Colon (tissue), 2 donors: ENCODE results near the gene B9D1.

Source experiments
- FAIRE-seq: peaks from 2 replicates; lab custom pipeline; 2012; peaks lifted over from hg19 to GRCh38; lab: Jason Lieb, UNC
- donor health status: control.
- donor health status: control.

The B9D1 gene, protein sequence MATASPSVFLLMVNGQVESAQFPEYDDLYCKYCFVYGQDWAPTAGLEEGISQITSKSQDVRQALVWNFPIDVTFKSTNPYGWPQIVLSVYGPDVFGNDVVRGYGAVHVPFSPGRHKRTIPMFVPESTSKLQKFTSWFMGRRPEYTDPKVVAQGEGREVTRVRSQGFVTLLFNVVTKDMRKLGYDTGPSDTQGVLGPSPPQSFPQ

DNA sequence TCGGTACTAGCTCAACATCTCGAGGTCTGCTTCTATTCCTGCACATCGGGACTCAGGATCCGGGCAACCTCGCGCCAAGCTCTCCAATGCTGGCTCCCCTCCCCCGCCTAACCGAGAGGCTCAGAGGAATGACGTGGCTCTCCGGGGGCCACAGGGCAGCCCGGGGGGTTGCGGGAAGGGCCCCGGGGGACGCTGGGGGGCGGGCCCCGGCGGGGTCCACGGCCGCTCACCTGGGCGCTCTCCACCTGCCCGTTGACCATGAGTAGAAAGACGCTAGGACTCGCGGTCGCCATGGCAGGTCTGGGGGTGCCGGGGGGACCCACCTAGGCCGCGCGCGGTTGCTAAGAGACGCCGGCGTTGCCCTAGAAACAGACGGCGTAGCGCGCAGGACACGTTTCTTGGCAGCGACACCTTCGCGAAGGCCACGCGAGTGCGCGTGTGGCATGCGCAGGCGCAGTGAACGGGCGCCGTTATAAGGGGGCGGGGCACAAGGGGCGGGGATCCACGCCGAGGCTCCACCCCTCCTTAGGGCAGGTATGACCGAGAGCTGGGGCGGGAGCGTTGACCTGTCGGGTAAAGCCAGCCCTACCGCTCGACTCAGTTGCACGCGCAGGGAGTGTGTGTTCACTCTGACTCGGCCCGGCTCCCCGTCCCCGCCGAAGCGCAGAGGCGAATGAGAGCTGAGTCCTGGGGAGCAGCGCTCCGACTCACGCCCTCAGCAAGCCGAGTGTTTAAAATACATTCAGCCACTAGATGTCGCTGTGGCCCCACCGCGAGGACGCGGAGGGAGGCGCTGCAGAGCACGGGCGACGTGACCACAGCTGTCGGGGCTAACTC is at the start of gene B9D1:
Gene B9D1, minus strand, starts transcription at position 447 of the 837 bp plus-strand sequence. Its CDS starts 154 bp downstream, at position 293.
- no peak for FAIRE-seq

DNA sequence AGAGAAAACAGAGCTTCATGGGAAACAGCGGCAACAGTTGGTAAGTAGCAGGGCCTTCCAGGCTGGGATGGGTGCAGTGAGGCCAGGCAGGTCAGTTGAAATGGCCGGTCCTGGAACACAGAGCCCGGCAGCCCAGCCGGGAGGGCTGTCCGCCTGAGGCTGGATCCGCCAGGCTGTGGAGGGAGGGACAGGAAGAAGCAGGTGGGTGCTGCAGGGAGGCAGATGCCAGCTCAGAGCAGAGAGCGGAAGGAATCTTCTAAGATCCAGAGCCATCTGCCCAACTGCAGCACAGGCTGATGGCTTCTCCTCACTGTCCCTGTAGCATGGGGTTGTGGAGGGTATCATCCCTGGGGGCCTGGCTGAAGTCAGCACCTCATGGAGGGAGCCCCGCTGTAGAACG is 49.1 kb upstream of the B9D1 start:
- FAIRE-seq = no peak

DNA sequence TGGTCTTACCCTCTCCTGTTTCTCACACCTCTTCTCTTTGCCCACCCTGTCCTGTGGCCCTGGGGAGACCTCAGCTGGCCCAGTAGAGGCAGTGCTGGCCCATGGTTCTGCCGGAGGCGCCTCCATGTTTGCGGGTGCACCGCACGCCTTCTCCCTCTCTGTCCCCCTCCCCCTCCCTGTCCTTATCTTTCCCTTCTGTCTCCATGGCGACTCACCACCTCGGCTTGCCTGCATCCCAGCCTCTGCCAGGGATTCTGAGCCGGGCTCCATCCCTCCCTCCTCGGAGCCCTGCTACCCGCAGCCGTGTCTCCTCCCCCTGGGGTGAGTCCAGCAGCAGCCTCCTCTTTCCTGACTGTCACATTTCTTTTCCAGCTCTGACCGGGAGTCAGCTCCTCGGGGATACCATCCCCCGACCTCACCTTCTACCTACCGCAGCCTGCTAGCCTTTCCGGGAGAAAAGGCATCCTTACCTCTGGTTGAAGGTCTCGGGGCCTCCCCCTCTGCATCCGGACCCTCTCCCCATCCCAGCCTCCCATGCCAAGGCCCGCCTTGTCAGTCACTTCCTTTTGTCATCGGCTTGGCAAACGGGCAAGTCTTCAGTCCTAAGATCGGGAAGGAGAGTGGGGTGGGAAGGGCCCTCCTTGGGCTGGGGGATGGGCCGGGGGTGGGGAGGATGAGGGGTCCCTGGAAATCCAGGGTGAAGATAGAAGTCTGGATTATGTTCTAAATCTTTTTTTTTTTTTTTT is 48.5 kb upstream of the B9D1 start, which contains the start of gene RNF112:
Gene RNF112, plus strand, starts transcription at position 358 of the 746 bp plus-strand sequence. Its CDS starts 177 bp downstream, at position 535.
- FAIRE-seq = no peak

DNA sequence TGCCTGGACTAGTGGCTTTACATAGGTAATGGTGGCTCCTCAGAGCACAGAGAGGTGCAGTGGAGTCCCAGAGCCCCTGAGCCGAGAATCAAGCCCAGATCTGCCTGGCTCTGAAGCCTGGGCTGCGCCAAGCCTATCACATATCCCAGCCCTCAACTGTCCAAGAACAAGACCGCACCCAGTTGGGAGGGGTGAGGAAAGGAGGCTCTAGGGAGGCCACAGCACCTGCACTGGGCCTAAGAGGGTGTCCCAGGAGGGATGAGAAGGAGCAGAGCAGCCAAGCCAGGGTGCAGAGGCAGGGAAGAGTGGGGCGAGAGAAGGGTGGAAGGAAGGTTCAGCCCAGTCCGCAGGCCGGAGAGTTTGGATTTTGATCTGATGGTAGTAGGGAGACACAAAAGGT is 47.6 kb upstream of the B9D1 start:
- no peak for FAIRE-seq

DNA sequence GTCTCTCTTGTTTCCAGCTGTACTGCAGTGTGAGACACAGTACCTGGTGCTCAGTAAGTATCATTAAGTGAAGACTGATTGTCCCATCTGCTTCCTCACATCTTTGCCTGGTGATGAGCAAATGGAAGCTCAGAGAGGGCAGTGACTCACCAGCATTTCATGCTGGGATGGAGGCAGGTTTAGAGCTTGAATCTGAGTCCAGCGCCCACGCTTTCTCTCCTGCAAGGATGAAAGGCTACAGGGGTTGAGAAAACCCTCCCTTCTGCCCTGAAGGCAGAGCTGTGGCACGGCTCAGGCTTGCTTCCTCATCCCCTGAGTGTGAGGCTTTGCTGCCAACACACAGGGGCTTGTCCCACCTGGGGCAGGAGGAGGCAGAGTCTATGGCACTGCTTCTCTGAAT is 47.0 kb upstream of the B9D1 start:
- FAIRE-seq = no peak

DNA sequence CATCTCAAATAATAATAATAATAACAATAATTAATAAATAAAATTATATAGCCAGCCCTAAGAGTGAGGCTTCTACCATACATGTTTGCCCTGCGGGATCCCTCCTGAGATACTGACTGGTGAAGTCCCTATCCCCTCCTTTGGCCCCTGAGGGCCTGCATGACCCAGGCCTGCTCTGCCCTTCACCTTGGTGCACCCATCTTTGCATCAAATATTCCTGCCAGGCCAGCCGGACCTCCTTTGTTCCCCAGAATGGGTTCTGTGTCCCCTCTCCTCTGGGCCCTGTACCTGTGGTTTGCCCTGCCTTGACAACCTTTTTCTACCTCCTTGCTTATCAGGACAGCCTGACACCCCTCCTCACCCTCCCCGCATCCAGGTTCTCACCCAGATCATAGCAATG is 46.5 kb upstream of the B9D1 start:
- FAIRE-seq = no peak

DNA sequence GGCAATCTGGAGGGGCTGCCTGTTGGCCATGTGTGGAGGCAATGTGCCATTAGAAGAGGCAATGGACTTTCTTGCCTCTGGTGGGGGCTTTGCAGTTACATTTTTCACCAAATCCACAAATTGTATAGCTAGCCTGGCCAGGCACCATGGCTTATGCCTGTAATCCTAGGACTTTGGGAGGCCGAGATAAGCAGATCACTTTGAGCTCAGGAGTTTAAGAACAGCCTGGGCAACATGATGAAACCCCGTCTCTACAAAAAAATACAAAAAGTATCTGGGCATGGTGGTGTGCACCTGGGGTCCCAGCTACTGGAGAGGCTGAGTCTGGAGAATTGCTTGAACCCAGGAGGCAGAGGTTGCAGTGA is 45.8 kb upstream of the B9D1 start:
- FAIRE-seq = no peak

DNA sequence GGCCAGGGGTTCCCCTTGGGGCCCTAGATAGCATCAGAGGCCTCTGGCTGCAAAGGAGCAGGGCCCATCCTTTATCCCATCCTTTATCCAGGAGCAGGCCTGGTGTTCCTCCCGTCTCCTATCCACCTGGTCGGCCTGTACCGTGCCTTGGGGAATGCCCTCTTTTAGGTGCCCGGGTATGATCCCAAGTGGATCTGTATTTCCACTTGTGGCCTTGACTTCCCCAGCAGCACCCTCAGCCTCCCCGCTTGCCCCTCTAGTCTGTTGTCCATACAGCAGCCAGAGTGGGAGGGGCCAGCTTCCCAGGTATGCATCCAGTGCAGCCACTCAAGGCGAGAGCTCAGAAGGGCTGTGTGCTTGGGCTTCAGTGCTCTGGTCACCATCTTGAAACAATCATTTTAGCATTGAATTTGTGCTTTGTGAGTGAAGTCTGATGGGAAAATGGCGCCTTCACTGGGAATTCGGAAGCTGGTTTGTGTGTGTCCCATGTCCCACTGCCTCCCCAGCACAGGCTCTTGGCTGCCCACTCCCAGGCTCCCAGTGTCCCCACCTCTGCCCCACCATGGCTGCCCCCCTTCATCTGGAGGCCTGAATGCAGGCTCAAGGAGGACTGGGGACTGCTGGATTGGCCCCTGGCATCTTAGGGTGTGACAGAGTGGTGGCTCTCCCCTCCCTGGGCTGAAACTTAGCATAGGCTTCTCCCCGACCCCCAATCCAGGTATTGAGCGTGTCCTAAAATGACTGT is 45.2 kb upstream of the B9D1 start:
- no peak for FAIRE-seq

DNA sequence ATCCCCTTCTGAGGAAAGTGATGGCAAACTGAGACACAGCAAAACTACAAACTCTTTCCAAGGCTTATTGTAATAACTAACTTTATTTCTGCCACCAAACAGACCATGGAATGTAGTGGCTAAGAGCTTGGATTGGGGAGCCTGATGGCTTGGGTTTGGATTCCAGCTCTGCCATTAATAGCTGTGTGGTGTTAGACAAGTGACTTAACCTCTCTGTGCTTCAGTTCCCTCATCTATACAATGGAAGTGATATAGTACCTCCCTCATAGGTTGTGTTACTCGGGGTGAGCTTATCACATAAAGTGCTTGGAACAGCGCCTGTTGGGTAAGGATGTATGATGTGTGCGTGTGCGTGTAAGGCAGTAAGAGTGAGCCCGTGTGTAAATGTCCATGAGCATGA is 42.6 kb upstream of the B9D1 start:
- no peak for FAIRE-seq

DNA sequence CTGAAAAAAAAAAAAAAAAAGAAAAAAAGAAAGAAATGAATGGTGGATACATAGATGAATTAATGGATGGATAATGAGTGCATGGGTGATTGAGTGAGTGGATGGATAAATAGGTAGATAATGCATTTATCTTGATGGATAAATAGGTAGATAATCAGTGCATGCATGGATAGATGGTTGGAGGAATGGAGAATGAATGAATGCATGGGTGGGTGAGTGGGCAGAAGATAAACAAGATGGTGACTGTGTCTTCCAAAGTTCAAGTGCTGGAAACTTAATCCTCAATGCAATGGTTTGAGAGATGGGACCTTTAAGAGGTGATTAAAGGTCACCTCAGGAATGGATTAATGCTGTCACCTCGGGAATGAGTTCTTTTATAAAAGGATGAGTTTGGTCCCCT is 41.7 kb upstream of the B9D1 start:
- FAIRE-seq = no peak

DNA sequence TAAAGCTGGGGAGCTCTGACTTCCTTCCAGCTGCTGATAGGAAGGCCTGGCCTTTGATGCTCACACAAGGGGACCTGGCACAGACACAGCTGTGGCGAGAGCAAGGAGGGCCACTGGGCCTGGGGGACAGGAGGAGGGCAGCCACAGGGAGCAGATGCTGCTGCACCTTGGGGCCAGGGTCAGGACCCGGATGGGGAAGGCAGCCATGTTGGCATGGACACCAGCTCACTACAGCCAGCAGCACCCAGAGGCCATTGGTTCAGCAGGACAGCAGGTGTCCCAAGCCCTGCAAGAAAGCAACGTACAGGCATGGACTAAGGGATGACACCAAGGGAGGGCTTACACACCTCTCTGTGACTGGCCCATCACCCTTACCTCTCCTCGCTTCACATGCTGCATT is 40.5 kb upstream of the B9D1 start:
- no peak for FAIRE-seq

DNA sequence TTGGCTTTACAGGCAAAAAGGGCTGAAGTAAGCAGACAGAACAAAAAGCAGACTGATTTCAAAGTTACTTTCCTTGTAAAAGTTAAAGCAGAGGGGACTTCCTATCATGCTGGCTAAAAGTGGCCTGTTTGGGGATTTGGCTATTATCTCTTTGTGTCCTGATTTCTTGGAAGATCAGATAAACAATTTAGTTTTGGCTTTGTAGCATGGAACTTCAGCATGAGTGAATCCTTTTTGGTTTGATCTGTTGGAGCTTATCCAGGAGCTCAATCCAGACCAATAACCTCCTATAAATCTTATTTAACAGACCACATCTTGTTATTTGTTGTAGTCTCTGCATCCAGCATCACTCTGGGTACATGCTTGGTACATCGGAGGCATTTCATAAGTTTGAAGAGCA is 39.6 kb upstream of the B9D1 start:
- FAIRE-seq = no peak

DNA sequence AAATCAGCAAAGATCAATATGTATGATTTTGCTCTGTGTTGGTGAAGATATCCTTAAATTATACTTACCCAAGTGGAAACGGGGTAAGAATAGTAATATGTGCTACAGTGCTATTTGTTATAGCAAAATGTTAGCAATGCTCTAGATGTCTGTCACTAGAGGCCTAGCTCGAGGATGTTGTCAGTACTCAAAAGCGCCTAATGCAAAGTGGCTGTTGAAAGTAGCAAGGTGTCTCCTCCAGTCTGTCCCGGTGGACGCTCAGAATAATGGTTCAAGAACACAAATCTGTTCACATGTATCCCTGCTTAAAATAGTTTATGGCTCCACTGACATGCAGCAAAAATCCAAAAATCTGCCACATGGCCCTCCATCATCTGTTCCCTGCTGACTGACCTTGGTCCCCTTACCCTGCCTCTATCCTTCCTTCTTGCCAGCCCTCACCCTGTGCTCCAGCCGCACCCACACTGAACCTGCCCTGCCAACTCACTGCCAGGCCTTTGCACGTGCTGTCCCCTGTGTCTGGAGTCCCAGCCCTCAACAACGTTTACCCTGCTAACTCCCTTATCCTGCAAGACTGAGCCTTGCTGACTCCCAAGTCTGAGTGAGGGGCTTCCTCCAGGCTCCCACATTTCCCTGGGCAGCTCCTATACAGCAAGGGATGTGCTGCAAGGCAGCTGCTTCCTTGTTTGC is 38.9 kb upstream of the B9D1 start:
- FAIRE-seq = no peak

DNA sequence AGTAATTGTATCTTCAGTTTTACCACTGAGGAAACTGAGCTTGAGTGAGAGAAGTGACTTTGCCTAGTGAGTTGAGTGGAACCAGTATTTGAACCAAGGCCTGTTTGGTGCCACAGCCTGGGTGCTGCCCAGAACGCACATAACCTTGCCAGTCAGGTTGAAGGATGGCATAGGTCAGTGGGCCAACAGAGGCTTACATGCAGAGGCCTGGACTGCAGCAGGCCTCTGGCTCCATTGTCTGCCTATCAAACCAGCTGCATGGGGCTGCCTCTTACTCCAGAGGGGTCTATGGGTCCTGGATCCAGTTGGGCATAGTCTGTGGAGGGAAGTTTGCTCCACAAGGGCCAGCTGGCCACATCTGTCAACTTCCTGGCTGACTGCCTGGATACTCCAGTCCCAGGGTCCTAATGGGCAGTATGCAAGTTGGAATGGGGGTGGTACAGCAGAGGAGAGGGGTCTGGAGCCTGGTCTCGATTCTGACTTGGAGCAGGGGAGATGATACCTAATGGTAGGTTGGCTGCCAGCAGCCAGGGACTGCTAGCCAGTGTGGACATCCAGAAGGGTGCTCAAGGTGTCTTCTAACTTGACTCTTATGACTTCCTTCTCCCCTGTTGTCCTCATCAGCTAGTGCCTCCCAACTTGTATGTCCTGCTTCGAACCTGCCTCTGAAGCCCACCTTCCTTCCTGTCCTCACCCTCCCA is 37.4 kb upstream of the B9D1 start:
- no peak for FAIRE-seq

DNA sequence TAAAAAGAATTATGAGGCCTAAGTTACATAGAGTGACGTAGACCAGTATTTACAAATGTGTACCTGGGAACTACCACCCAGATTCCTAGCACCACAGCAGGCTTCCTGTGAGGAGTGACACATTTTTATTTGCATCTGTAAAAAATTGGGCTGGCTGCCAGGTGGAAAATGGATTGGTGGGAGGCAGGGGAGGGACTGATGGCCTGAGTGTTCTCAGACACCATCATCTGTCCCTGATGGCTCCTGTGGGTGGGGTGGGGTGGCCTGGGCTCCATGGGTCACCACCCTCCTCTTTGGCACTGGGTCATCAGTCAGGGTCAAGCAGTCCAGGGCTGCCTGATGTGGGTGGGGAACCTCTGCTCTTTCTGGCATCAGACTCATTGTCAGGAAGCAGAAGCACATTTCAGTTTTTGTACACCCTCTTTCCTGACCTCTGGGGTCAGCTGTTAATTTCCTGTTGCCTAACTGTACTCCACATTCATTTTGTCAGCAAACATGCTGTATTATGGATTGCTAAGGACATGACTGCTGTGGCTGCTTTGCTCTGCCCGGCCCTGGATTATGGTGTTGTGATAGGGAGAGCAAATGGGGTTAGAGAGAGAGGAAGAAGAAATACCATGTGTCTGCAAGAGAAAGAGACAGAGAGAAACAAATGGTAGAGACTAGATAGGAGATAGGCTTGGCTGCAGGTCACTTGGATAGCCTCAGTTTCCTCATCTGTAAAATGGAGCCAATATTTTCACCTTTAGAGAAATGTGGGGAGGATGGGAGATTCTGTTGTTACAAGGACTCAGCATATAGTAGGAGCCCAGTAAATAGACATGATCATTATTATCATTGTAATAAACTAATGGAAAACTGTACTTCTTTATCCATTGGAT is 36.0 kb upstream of the B9D1 start:
- peak; percentile 10 for FAIRE-seq

DNA sequence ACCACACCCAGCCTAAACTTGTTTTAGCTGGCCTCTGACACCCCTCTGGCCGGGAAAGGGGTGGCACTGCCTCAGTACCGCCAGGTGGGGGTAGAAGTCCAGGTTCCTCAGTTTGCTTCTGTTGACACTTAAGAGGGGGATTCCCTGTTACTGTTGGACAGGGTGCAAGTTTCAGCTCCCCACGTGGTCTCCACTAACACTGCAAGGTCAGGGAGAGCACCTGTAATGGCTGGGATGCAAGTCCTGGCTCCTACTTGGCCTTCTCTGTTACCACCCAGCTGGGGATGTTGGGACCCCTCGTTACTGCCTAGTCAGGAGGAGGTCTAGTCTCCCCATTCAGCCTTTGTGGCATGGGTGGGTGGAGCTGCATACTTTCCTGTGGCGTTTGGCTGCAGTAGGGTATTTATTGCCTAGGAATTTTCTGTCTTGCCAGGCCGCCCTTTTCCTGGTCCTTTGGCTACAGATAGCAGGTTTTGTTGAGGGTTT is 35.1 kb upstream of the B9D1 start:
- FAIRE-seq = no peak

DNA sequence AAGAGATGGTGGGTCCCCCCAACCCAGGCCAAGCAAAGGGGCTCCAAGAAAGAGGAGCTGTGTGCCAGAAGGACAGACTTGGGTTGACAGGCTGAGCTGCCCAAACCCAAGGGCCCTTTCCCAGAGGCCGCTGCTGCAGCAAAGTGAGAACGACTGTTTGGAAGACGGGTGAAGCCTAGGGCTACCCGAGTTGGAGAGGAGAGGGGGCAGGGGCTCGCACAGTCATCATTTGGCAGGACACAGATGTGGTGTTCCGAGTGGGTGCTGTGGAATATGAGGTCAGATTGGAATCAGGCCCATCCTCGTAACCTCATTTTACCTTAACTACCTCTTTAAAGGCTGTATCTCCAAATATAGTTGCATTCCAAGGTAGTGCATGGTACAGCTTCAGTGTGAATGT is 29.8 kb upstream of the B9D1 start:
- FAIRE-seq = no peak

DNA sequence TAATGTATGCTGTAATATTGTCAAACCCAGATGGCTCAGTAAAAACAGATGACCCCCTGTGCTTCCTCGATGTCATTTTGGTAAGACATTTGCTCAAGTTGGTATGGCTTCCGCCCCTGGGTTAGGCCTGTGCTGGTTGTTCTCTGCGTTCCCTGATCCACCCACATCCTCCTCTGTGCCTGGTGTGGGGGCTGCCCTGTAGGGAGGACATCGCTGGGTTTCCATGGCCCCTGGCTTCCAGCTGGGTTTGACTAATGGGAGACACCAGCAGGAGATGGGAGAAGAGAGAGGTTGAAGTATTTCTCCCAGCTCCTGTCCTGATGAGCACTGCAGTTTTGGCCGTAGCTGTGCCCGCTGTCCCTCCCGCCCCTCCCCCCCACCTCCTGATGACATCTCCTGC is 28.9 kb upstream of the B9D1 start:
- no peak for FAIRE-seq

DNA sequence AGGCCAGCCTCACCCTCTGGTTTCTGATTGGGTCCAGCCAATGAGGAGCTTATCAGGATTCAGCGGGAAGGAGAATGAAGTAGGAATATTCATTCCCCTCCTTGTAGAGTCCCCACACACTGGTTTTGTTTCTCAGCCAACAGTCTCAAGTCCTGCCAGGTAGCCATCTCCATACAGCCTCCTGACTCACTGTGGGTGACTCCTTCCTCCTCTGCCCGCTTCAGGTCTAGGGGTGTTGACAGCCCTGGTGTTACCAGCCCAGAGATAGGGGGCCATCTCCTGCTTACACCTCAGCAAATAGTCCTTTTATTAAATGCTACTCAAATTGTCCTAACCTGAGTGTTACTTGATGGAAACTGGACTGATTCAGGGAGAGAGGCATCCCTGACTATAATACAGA is 28.4 kb upstream of the B9D1 start:
- FAIRE-seq = no peak
